ENCODE results near the gene NAALAD2. TPM values are rescaled to one million over a fixed set of nuclear protein-coding genes. Genes with fewer than 3 reads are reported as not detected.
"Not testable (repeated sequence)": the region's sequence is repeated elsewhere in the genome, so short reads cannot be mapped to it uniquely, and the experiment has no call there.

NAALAD2 gene
- total and polyA plus RNA-seq, 2 donors: 1.7 to 49.1 TPM

GRCh38 chr11:90237004-90237403 is 102.5 kb downstream of the NAALAD2 start:
- DNase-seq (ENCODE audit: extremely low spot score): no peak
- WGBS: 88% methylated on average over 4 of the region's 4 CpGs

GRCh38 chr11:90239967-90240636 is 105.6 kb downstream of the NAALAD2 start:
- WGBS: 85% methylated on average over 19 of the region's 20 CpGs
- DNase-seq (ENCODE audit: extremely low spot score); H3K36me3 ChIP-seq (ENCODE audit: insufficient read depth); H3K4me1 ChIP-seq (ENCODE audit: insufficient read depth); H3K27ac ChIP-seq (ENCODE audit: low read depth); H3K4me3 ChIP-seq (ENCODE audit: low read depth, low read length): not testable (repeated sequence)

More at GRCh38 chr11:90237004-90237403, 102.5 kb downstream of the NAALAD2 start:
- no peaks in the 10 kb centered on the region for H3K36me3 ChIP-seq (ENCODE audit: insufficient read depth)
- H3K4me1 ChIP-seq (ENCODE audit: insufficient read depth): no peaks in the 10 kb centered on the region
- no peak overlapping the region for H3K27ac ChIP-seq (ENCODE audit: low read depth)
- H3K4me3 ChIP-seq (ENCODE audit: low read depth, low read length): no peak overlapping the region

GRCh38 chr11:90241414-90241813 is 107.0 kb downstream of the NAALAD2 start:
- 85% methylated on average over 4 of the region's 4 CpGs for WGBS
- DNase-seq (ENCODE audit: extremely low spot score): no peak
- Histone ChIP-seq H3K4me1 (ENCODE audit: insufficient read depth) (no peaks in the 10 kb centered on the region), H3K4me3 (ENCODE audit: low read depth, low read length) (no peak overlapping the region), H3K36me3 (ENCODE audit: insufficient read depth) (no peaks in the 10 kb centered on the region), H3K27ac (ENCODE audit: low read depth) (no peak overlapping the region)

Small RNAs within 50 kb of the gene (small RNA-seq; reads per million reads assigned to genes)
- not detected for gene RF00275

Other genes with a start within 250 kb of the NAALAD2 start
- gene TRIM49D1, start 212.4 kb upstream of the NAALAD2 start, total RNA-seq: not detected
- not detected for gene TRIM49D1, start 212.4 kb upstream of the NAALAD2 start, polyA plus RNA-seq
- gene TRIM49D2, start 210.6 kb upstream of the NAALAD2 start, total RNA-seq: not detected
- gene TRIM49D2, start 210.6 kb upstream of the NAALAD2 start, polyA plus RNA-seq: not detected
- gene TRIM64, start 168.6 kb upstream of the NAALAD2 start, total RNA-seq: not detected
- gene TRIM64, start 168.6 kb upstream of the NAALAD2 start, polyA plus RNA-seq: not detected
- not detected for gene TRIM49C, start 103.6 kb upstream of the NAALAD2 start, total RNA-seq
- not detected for gene TRIM49C, start 103.6 kb upstream of the NAALAD2 start, polyA plus RNA-seq
- not detected for gene UBTFL1, start 48.7 kb upstream of the NAALAD2 start, total RNA-seq
- gene UBTFL1, start 48.7 kb upstream of the NAALAD2 start, polyA plus RNA-seq: not detected
- 50.1 TPM for gene CHORDC1, start 88.4 kb downstream of the NAALAD2 start, total RNA-seq
- gene CHORDC1, start 88.4 kb downstream of the NAALAD2 start, polyA plus RNA-seq: 24.0 TPM